ENCODE results near the gene RAB36.

The RAB36 gene

GRCh38 chr22:23132376-23133091, 12.7 kb upstream of the RAB36 start:
- no peak for TF ChIP-seq RAD21 (IDR thresholded peaks at IDR 0.05; ENCODE audit: low read depth)
- TF ChIP-seq MAX (IDR thresholded peaks at IDR 0.05) = no peak
- TF ChIP-seq YY1 (IDR thresholded peaks at IDR 0.05; ENCODE audit: low read depth) = no peak
- TF ChIP-seq TAF1 (IDR thresholded peaks at IDR 0.05; ENCODE audit: low read depth) = no peak
- no peak for TF ChIP-seq TEAD4 (IDR thresholded peaks at IDR 0.05)
- TF ChIP-seq CREB1 (IDR thresholded peaks at IDR 0.05; ENCODE audit: low read depth) = no peak
- no peak for TF ChIP-seq ZBTB7A (IDR thresholded peaks at IDR 0.05; ENCODE audit: low read depth)
- TF ChIP-seq EP300 (IDR thresholded peaks at IDR 0.05; ENCODE audit: borderline replicate concordance) = no peak
- TF ChIP-seq EGR1 (IDR thresholded peaks at IDR 0.05) = no peak
- TF ChIP-seq TCF12 (IDR thresholded peaks at IDR 0.05; ENCODE audit: low read depth) = no peak
- no peak for TF ChIP-seq CEBPB (IDR thresholded peaks at IDR 0.05)
- no peak for TF ChIP-seq FOXM1 (IDR thresholded peaks at IDR 0.05; ENCODE audit: borderline replicate concordance, low read depth)
- TF ChIP-seq REST (IDR thresholded peaks at IDR 0.05; ENCODE audit: low read depth) = no peak
- TF ChIP-seq USF1 (IDR thresholded peaks at IDR 0.05) = no peak
- no peak for TF ChIP-seq NFIC (IDR thresholded peaks at IDR 0.05)

- no peak for TF ChIP-seq CEBPB (IDR thresholded peaks at IDR 0.05)
- no peak for TF ChIP-seq CREB1 (IDR thresholded peaks at IDR 0.05; ENCODE audit: low read depth)
- TF ChIP-seq FOXM1 (IDR thresholded peaks at IDR 0.05; ENCODE audit: borderline replicate concordance, low read depth) = no peak
- TF ChIP-seq TCF12 (IDR thresholded peaks at IDR 0.05; ENCODE audit: low read depth) = no peak
- TF ChIP-seq TEAD4 (IDR thresholded peaks at IDR 0.05) = no peak
- no peak for TF ChIP-seq USF1 (IDR thresholded peaks at IDR 0.05)
- no peak for TF ChIP-seq EP300 (IDR thresholded peaks at IDR 0.05; ENCODE audit: borderline replicate concordance)
- TF ChIP-seq TAF1 (IDR thresholded peaks at IDR 0.05; ENCODE audit: low read depth) = no peak
- TF ChIP-seq RAD21 (IDR thresholded peaks at IDR 0.05; ENCODE audit: low read depth) = no peak
- TF ChIP-seq YY1 (IDR thresholded peaks at IDR 0.05; ENCODE audit: low read depth) = no peak
- no peak for TF ChIP-seq ZBTB7A (IDR thresholded peaks at IDR 0.05; ENCODE audit: low read depth)
- TF ChIP-seq REST (IDR thresholded peaks at IDR 0.05; ENCODE audit: low read depth) = no peak
- no peak for TF ChIP-seq MAX (IDR thresholded peaks at IDR 0.05)
- TF ChIP-seq NFIC (IDR thresholded peaks at IDR 0.05) = no peak
- no peak for TF ChIP-seq EGR1 (IDR thresholded peaks at IDR 0.05)
These were observed 11.4 kb upstream of the RAB36 start for GRCh38 chr22:23133922-23134321.

GRCh38 chr22:23137468-23137867, 7.8 kb upstream of the RAB36 start:
- TF ChIP-seq MAX (IDR thresholded peaks at IDR 0.05) = no peak
- TF ChIP-seq EGR1 (IDR thresholded peaks at IDR 0.05) = no peak
- no peak for TF ChIP-seq CEBPB (IDR thresholded peaks at IDR 0.05)
- no peak for TF ChIP-seq TCF12 (IDR thresholded peaks at IDR 0.05; ENCODE audit: low read depth)
- no peak for TF ChIP-seq ZBTB7A (IDR thresholded peaks at IDR 0.05; ENCODE audit: low read depth)

- TF ChIP-seq CEBPB (IDR thresholded peaks at IDR 0.05) (no peak), EGR1 (IDR thresholded peaks at IDR 0.05) (no peak), TCF12 (IDR thresholded peaks at IDR 0.05; ENCODE audit: low read depth) (no peak), NFIC (IDR thresholded peaks at IDR 0.05) (no peak), RAD21 (IDR thresholded peaks at IDR 0.05; ENCODE audit: low read depth) (no peak), EP300 (IDR thresholded peaks at IDR 0.05; ENCODE audit: borderline replicate concordance) (no peak), ZBTB7A (IDR thresholded peaks at IDR 0.05; ENCODE audit: low read depth) (no peak), FOXM1 (IDR thresholded peaks at IDR 0.05; ENCODE audit: borderline replicate concordance, low read depth) (no peak)
These were observed 7.2 kb upstream of the RAB36 start for GRCh38 chr22:23137905-23138561.
